ENCODE data around the gene THAP7.

THAP7 gene

DNA sequence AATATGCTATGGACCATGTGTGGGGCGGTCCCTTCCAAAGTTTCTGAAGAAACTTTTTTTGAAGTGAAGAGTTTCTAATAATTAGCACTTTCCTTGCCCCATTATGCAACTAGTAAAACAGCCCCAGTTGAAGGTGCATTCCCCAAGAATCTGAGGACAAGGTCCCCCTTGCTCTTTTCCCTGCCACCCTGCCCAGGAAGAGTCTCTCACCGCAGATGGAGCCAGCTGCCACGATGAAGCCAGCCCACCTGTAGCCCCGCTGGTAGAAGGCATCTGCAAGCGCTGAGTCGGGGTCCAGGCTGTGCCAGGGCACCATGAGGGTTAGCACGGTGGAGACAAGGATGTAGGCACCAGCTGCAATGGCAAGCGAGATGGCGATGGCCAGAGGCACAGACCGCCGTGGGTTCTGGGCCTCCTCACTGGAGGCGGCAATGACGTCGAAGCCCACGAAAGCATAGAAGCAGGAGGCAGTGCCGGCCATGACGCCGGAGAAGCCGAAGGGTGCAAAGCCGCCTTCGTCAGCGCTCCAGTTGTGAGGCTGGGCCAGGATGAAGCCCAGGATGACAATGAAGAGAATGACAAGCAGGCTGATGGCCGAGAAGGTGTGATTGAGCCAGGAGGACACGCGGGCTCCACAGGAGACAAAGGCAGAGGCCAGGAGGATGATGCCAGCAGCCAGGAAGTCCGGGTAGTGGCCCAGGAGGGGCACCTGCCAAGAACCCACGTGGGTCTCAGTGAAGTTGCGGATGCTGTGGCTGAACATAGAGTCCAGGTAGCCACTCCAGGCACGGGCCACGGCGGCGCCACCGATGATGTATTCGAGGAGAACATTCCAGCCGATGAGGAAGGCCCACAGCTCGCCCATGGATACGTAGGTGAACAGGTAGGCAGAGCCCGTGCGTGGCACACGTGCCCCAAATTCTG, 29.0 kb upstream of the THAP7 start:
- DNase-seq = no peak

DNA sequence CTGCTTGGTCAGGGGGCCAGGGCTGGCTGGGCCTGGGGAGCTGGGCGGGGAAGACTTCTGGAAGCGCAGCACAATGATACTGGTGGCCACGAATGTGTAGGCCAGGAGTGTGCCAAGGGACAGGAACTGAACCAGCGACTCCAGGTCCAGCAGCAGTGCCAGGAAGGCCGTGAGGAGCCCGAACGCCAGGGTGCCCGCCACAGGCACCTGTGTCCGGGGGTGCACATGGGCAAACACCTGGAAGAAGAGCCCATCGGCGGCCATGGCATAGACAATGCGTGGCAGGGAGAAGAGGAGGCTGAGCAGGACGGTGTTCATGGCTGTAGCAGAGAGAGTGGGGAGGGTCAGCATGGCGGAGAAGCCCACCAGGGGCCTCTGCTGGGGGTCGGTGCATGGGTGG, 28.1 kb upstream of the THAP7 start:
- no peak for DNase-seq

DNA sequence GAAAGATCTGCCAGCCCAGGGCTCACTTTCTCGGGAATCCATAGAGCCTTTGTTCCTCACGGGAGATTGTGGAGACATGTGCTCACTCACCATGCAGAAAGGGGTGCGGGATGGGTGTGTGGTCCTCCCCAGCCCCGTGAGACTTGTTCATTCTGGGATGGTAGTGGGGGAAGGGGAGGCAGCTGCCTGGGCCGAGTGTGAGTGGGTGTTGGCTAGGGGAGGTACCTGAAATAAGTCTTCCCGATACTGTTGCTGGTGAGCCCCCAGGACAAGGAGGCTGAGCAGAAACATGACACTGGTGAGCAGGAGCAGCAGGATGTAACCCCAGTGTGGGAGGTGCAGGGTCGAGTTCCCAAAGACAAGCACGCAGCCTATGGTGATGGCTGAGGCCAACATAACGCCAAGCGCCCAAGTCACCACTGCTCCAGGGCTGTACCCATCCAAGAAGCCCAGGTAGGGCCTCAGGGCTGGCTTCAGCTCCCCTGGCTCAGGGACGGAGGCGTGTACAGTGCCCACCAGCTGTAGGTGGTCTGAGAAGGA, 27.6 kb upstream of the THAP7 start:
- DNase-seq = no peak

DNA sequence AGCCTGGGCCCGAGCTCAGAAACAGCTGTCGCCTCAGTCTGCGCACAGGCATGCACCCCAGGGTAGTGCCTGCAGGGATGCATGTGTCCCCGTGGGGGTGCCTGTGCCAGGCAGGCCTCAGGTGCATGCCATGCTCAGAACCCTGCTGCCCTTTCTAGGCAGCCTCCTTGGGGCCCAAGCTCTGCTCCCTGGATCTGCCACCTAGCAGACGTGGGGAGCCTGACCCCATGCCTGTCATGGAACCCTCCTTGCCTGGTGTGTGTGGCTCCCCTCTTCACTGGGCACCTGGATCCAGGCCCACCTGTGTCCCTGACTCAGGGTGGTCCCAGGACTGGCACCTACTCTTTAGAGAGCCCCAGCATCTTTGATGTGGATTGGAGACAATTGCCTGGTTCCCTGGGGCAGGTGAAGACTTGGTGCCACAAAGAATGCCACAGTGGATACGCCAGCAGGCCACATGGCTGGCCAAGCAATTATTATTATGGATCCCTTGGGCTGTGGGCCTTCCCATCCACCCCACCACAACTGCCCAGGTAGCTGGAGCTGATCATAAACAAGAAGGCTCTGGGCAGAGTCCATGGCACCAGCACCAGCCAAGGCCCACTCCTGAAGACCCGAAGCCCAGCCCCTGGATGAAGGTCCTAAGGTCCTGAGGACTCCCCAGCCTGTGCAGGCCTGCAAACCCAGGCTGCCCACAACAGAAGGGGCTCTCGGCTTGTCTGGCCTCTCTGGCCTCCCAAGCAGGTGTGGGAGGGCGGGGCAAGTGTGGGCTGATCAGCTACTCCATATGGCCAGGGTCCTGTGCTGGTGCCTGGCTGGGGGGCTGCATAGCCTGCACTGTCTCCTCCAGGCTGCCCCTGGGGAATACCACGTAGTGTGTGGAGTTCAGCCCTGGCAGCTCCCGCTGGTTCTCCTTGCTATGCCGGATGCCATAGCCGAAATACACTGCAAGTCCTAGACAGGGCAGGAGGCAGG, 26.6 kb upstream of the THAP7 start:
- no peak for DNase-seq

DNA sequence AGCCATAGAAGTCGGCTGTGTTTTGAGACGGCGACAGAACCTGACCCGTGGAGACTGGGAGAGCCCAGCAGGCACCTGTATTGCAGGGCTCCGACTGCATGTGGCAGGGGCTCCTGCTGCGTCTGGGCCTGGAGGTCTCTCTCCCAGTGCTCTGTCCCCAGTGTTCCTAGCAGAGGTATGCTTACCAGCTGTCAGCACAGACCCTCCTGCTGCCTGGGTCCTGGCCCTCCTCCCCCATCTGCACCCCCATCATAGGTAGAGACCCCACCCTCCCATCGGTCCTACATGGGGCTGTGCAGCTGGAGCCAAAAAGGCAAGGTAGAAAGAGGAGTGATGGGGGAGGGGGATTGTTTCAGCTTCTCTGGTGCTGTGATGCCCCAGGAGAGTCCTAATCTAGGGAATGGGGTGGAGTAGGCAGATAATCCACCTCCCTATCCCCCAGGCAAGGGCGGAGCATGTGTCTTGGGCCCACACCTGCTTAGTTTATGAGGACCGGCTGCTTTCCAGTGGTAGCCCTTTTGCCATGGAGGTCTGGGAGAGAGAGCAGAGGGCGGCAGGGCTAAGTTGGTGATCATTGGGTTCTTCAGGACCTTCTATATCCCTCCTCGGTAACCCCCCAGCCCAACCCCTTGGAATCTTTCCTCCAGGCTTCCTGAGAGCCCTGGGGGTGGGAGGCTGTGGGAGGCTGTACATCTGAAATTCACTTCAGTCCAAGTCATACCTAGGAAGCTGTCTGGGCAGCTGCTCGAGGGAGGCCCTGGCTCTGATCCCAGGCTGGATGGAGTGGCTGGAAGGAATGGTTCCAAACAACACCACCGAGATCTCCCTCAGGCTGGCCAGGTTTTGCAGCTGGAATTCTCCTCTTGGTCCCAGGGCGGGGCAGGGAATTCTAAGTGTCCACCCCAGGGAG, 25.1 kb upstream of the THAP7 start:
- no peak for DNase-seq

DNA sequence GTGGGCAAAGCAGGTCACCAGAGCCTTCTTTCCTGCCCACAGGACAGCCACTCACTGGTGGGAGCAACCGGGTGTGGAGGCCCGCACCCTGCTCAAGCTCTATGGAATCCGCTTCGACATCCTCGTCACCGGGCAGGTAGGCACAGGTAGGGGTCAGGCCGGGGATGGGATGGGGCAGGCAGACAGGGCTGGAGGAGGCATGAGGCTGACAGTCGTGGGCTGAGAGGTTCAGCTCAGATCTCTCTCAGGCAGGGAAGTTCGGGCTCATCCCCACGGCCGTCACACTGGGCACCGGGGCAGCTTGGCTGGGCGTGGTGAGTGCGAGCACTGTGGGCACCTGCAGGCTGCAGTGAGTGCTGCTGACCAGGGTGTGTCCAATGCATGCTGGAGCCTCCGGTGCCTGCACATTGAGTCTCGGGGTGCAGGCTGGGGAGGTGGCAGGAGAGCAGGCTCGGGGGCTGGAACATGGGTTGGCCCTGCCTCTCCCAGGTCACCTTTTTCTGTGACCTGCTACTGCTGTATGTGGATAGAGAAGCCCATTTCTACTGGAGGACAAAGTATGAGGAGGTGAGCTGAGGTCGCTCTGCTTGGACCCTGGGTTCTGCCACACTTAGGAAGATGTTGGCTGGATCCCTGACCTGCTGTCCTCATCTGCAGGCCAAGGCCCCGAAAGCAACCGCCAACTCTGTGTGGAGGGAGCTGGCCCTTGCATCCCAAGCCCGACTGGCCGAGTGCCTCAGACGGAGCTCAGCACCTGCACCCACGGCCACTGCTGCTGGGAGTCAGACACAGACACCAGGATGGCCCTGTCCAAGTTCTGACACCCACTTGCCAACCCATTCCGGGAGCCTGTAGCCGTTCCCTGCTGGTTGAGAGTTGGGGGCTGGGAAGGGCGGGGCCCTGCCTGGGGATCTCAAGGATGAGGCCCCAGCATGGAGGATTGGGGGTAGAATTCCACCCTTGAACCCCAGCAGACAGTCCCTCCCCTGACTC, 24.1 kb upstream of the THAP7 start:
- no peak for DNase-seq

DNA sequence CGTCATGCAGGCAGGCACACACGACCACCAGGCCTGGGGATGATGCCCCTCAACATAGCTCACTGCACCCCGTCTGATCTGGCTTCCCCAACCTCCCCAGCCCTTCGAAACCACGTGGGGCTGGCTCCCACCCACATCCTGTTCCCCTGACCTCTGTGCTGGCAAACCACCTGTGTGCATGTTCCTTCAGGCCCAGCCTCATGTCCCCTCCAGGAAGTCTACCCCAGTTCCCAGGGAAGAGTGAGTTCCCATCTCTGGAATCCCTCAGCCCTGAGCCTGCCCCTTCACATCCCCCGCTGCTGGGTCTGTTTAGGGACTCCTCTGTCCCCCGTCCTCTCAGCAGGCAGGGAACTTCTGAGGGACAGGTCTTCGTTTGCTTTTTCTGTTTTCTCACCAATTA, 23.3 kb upstream of the THAP7 start:
- DNase-seq = no peak

DNA sequence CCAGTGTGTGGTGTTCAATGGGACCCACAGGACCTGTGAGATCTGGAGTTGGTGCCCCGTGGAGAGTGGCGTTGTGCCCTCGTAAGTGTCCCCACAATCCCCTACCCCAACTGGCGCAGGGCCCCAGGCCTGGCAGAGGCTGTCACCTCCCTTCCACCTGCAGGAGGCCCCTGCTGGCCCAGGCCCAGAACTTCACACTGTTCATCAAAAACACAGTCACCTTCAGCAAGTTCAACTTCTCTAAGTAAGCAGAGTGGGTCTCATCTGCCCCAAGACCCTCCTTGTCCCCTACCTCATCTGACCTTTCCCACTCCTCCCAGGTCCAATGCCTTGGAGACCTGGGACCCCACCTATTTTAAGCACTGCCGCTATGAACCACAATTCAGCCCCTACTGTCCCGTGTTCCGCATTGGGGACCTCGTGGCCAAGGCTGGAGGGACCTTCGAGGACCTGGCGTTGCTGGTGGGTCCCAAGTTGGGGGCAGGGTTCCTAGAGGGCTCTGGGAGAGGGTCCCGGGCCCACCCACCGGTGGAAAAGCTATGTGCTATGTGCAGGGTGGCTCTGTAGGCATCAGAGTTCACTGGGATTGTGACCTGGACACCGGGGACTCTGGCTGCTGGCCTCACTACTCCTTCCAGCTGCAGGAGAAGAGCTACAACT, 21.2 kb upstream of the THAP7 start:
- DNase-seq = no peak

DNA sequence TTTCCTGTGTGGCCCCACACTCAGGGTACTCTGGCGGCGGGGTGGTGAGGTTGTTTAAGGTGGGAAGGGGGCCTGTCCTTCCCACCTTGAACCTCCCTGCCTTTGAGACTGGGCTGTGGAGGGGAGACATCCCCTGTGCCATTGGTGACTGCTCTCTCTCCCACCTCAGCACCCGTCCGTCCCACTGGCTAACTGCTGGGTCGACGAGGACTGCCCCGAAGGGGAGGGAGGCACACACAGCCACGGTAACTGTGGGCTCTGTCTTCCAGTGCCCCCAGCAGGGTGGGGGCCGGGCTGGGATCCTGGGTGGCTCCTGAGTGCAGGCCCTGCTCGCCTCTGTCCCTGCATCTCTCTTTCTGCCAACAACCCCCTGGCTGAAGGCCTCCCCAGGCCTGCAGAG, 20.6 kb upstream of the THAP7 start:
- DNase-seq = no peak

DNA sequence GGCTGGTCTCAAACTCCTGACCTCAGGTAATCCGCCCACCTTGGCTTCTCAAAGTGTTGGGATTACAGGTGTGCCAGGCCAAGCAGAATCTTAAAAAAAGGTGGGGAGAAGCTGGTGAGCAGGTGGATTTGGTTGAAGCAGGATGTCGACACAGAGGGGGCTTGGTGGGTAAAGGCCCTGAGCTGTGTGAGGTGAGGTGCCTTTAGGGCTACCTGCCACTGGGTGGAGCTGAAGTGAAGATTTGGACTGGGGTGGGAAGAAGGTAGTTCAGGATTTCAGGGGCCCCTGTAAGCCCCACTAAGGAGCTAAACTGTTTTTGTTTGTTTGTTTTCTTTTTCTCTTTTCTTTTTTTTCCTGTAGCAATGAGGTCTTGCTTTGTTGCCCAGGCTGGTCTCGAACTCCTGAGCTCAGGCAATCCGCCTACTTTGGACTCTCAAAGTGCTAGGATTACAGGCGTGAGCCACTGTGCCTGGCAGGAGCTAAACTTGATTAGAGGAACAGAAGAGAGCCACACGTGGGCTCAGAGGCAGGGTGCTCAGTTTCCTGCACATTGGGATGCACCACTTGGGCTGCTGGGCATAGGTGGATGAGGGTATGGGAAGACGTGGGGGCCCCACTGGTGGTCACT, 19.0 kb upstream of the THAP7 start:
- no peak for DNase-seq

DNA sequence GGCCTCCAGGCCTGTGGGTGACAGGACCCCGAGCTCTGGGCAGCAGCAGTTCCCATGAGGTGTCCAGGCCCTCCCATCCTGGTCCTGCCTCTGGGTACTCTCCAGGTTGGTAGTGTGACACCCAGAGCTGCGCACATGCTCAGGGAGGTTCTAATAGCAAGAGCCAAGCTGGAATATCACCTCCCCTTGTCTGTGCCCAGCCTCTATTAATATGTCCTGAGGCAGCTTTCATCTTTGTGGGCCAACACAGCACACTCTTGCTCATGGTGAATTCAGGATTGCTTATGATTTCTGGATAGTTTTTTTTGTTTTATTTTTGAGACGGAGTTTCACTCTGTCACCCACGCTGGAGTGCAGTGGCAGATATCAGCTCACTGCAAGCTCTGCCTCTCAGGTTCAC, 16.4 kb upstream of the THAP7 start:
- no peak for DNase-seq

DNA sequence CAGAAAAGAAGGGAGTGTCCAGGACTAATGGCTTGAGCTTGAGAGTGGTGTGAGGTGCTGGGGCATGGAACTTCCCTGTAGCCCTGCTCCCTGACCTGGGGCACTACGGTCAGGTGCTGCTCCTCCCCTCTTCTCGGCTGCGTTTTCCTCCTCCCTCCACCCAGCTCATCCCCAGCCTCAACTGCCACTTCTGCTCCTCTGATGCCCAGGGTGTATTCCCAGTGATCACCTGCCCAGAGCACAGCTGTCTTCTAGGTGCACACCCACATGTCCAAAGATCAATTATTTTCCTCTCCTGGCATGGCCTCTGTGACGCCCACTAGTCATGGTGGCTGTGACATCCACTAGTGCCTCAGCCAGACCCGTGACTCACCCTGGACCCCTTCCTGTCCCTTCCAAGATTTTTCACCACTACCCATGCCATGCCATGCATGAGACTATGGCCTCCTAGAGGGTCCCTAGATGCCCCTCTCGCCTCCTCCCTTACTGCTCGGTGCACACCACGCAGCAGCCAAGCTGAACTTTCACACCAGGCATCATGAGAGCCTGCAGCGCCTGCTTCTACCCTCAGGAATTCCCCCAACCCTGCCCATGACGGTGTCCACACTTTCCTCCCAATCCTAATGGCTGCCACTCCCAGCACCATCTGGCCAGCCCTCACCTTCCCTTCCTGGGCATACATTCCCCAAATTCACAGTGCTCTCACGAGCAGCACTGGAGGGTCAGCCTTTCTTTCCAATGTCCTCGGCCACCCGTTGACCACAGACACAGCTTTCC, 14.9 kb upstream of the THAP7 start:
- DNase-seq = no peak

DNA sequence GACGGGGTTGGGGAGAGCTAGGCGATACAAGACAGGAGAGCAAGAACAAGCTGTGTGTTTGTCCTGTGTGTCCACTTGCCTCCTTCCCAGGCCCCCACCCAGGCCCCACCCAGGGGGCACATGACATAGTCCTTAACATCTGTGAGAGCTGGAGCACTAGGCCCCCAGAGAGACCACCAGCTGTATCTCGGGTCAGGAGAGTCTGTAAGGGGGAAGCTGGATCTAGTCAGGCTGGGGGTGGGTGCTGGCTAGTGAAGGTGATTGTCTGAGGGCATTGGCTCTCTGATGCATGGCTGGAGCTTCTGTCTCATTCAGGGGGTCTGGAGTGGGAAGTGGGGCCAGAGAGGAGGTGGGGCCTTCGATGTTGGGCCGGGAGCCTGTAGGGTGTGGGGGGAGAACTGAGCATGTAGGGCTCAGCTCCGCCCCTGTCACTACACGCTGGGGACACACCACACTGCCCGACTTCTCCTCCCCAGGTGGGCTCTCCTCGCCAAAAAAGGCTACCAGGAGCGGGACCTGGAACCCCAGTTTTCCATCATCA, 13.6 kb upstream of the THAP7 start:
- DNase-seq = no peak

DNA sequence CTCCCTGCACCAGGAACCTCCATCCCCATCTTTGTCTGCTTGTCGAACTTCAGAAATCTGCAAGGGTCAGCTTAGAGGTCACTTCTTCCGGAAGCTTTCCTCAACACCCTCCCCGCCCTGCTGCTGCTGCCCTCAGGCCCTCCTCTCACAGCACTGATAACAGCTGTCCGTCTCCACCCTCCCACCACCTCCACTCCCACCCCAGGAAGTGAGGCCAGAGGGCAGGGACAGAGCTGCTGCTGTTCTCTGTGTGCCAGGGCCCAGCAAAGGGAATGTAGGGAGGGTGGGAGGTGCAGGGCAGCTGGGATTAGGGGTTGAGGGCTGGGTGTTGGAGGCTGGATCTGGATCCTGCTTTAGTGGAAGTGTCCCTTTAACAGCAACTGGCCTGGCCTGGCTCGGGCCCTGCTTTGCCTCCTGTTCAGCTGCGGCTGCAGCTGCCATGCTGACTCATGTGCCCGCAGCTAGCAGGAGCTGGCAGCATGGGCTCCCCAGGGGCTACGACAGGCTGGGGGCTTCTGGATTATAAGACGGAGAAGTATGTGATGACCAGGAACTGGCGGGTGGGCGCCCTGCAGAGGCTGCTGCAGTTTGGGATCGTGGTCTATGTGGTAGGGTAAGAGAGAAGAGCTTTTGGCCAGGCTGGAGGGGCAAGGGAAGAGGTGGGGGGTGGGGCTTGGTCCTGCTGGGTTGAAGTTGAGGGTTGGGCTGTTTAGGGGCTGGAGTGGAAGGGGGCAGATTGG, 13.0 kb upstream of the THAP7 start, which contains the start of gene P2RX6:
P2RX6 (plus strand) TSS at position 440 of the 740 bp plus-strand sequence; CDS start at position 450, 10 bp downstream.
- peak; percentile 45 for DNase-seq

DNA sequence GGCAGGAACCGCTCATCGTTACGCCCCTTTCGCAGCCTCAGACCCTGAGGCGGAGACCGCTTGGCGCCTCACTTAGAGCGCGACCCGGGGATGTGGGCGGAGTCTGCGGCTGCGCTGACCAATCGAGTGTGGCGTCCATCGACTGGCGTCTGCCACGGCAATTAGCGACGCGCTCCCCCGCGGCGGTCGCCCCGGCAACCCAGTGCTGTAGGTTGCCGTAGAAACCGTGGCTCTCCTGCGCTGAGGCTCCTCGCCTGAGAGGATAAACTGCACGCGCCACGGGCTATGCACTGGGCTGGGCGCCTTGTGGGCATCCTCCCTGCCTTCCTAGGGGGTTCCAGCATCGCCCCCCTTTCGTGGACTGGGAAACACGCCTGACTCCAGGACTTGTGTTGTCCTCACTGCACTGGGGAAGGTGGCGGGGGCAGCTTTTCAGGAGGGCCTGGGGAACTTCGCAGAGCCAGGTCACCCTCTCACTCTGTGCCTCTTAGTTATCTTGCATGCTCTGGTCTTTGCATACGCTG, 12.3 kb upstream of the THAP7 start:
- DNase-seq = peak; percentile 82

DNA sequence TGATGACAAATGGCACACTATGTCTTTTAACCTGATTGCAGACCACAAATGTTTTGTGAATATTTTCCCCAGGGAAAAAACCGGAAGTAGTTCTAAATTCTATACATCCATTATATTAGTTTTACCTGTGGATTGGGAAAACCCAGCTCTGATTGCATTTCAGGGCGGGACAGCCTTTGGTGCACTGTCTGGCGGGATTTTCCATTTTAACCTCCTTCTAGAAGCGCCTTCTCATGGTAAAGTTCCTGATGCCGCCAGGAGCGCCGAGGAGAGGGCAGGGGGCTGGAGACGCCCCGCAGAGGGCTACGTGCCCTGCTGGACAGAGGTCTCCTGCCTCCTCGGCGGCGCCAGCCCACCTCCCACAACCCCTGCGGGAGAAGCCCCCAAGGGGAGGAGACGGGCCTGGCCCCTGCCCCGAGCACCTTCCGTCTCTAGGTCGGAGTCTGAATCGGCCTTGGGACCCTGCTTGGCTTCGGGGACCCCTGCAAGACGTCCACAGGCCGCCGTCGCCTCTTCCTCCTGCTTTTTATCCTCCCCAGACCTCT, 11.8 kb upstream of the THAP7 start:
- DNase-seq = no peak

Measured in NCI-H510A treated with DMSO at 0.1 percent for 48 hours (cell line).